GM12878 (cell line): Measurements from ENCODE around the gene EIF1. TPM values are rescaled to one million over a fixed set of nuclear protein-coding genes. Genes with fewer than 3 reads are reported as not detected.

Experiments used
- BCL3 ChIP-seq: IDR thresholded peaks from 2 replicates; pipeline ENCODE4 v1.6.1; 2011; ENCODE audit warnings: borderline replicate concordance, low read depth, mild to moderate bottlenecking, moderate library complexity, low read length; ENCODE audit not compliant: insufficient read depth, poor library complexity, severe bottlenecking
- CEBPB ChIP-seq, 2 experiments: fragments of 150-350 bp in 1 of 2; IDR thresholded peaks; 2 replicates each; pipeline ENCODE4 v1.6.1; 2012 to 2014; ENCODE audit warnings: low read depth in 2 of 2, low read length in 2 of 2, borderline replicate concordance in 1 of 2, inconsistent platforms in 1 of 2
- MAX ChIP-seq: IDR thresholded peaks from 2 replicates; pipeline ENCODE4 v1.6.1; 2012; ENCODE audit warnings: low read depth, low read length, improper control_type of control experiment
- NBN ChIP-seq: fragments of 450-650 bp; IDR thresholded peaks from 2 replicates; pipeline ENCODE4 v1.6.1; 2016
- NFXL1 ChIP-seq: fragments of 450-650 bp; IDR thresholded peaks from 2 replicates; pipeline ENCODE4 v1.6.1; 2017; ENCODE audit warnings: antibody characterized with exemption, mild to moderate bottlenecking, borderline replicate concordance
- NR2C2 ChIP-seq: IDR thresholded peaks from 2 replicates; pipeline ENCODE4 v1.6.1; 2011; ENCODE audit warnings: borderline replicate concordance, low read depth; ENCODE audit not compliant: control insufficient read depth, insufficient read length
- RCOR1 ChIP-seq: conservative IDR thresholded peaks from 2 replicates; pipeline ENCODE4 v1.6.1; 2012; ENCODE audit warnings: low read depth, low read length, improper control_type of control experiment
- REST ChIP-seq: IDR thresholded peaks from 2 replicates; pipeline ENCODE4 v1.6.1; 2012; ENCODE audit warnings: mild to moderate bottlenecking, low read depth, low read length
- TCF12 ChIP-seq: IDR thresholded peaks from 2 replicates; pipeline ENCODE4 v1.6.1; 2011; ENCODE audit warnings: low read depth, mild to moderate bottlenecking, low read length
- ZNF687 ChIP-seq: fragments of 450-650 bp; IDR thresholded peaks from 2 replicates; pipeline ENCODE4 v1.6.1; 2017; ENCODE audit warnings: mild to moderate bottlenecking, moderate library complexity
- polyA plus RNA-seq, 11 experiments: library from polyadenylated mRNA; depleted of rRNA in 4 of 11; unstranded in 6 of 11; stranded (reverse) in 5 of 11; fragments of >200 nt; fragmentation: Nextera tagmentation in 4 of 11; fragmentation: Illumina TruSeq in 1 of 11; extraction: Ambion mirVana in 4 of 11; extraction: Trizol in 1 of 11; gene quantifications; 1 replicate in 1 of 11; 2 replicates in 10 of 11; pipeline versions ENCODE4 v1.2.1 to v1.2.3, GENCODE V29; 2011 to 2016; ENCODE audit warnings: inconsistent platforms in 2 of 11, missing spikeins in 2 of 11, low read depth in 1 of 11
- total RNA-seq, 4 experiments: library from RNA; depleted of rRNA in 3 of 4; stranded (reverse); fragments of >200 nt in 3 of 4; fragmentation: Illumina TruSeq in 1 of 4; extraction: Trizol in 1 of 4; gene quantifications; 2 replicates each; pipeline versions ENCODE4 v1.2.1 to v1.2.3, GENCODE V29; 2013 to 2021

EIF1 gene
- total and polyA plus RNA-seq, 10 of the 15 experiments (the other 5 are each of a cell fraction or from before 2014, with no cell fraction given), result 39.4 to 815 (median 480) TPM

- TF ChIP-seq ZNF687 (peak; percentile 88), REST (no peak), NBN (peak; percentile 90), CEBPB (IDR thresholded peaks at IDR 0.05; ENCODE audit: borderline replicate concordance in 1 of 2, low read depth in 2 of 2, low read length in 2 of 2) (peak in 1 of 2 experiments; percentile 89; a peak in 2 of 4 replicates), RCOR1 (no peak), BCL3 (no peak), MAX (peak; percentile 58; the same call in 1 of the 2 replicates), NR2C2 (no peak), TCF12 (peak; percentile 69; the same call in 1 of the 2 replicates), NFXL1 (no peak)
These were observed at the start of gene EIF1 (continued) for GRCh38 chr17:41688641-41689496.
